Fibroblast of lung (primary cell): ENCODE measurements around the gene TRIM65.

Source experiments
- EZH2 ChIP-seq: IDR thresholded peaks from 2 replicates; pipeline ENCODE4 v1.5.1; 2012; ENCODE audit warnings: low read length, control low read depth, mild to moderate bottlenecking; ENCODE audit errors: missing control alignments
- TF ChIP-seq, protein P1 (sequence below), 2 donors: IDR thresholded peaks in 1 of 2; conservative IDR thresholded peaks in 1 of 2; 1 replicate in 1 of 2; 2 replicates in 1 of 2; pipeline ENCODE4 v1.5.1; 2011 to 2012; ENCODE audit warnings: low read length in 2 of 2, control low read depth in 1 of 2, inconsistent platforms in 1 of 2, low read depth in 1 of 2, mild to moderate bottlenecking in 1 of 2

- TF ChIP-seq, protein P1, sequence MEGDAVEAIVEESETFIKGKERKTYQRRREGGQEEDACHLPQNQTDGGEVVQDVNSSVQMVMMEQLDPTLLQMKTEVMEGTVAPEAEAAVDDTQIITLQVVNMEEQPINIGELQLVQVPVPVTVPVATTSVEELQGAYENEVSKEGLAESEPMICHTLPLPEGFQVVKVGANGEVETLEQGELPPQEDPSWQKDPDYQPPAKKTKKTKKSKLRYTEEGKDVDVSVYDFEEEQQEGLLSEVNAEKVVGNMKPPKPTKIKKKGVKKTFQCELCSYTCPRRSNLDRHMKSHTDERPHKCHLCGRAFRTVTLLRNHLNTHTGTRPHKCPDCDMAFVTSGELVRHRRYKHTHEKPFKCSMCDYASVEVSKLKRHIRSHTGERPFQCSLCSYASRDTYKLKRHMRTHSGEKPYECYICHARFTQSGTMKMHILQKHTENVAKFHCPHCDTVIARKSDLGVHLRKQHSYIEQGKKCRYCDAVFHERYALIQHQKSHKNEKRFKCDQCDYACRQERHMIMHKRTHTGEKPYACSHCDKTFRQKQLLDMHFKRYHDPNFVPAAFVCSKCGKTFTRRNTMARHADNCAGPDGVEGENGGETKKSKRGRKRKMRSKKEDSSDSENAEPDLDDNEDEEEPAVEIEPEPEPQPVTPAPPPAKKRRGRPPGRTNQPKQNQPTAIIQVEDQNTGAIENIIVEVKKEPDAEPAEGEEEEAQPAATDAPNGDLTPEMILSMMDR (conservative IDR thresholded peaks at IDR 0.05 in 1 of 2, IDR thresholded peaks at IDR 0.05 in 1 of 2; ENCODE audit: low read depth in 1 of 2, low read length in 2 of 2): peak in 1 of 2 donors; percentile 17
- no peak for TF ChIP-seq EZH2
Measured at GRCh38 chr17:75876190-75876937, 20.4 kb downstream of the TRIM65 start.
